AG04449 (cell line): ENCODE measurements around the gene CD72.

Source experiments
- CTCF ChIA-PET: fragments of 350-600 bp; formaldehyde crosslinking; extraction: SDS; loops from one replicate; lab custom pipeline; 2021; ENCODE audit warnings: antibody characterized with exemption; lab: Yijun Ruan, JAX
- POLR2A ChIA-PET: fragments of 400-600, 350-600 bp; formaldehyde crosslinking; extraction: SDS; loops from one replicate; lab custom pipeline; 2020; ENCODE audit warnings: antibody characterized with exemption, inconsistent platforms; lab: Yijun Ruan, JAX
- DNase-seq: peaks from one replicate; pipeline ENCODE4 v3.0.0-alpha.2; 2010; ENCODE audit warnings: low read depth, low spot score
- H3K4me3 ChIP-seq: 2 replicates; pipeline ENCODE4 v1.5.1; 2011; ENCODE audit warnings: low read depth, mild to moderate bottlenecking, control low read depth, low read length
- TF ChIP-seq, protein P1 (sequence below): IDR thresholded peaks from one replicate; pipeline ENCODE4 v1.5.1; 2011; ENCODE audit warnings: mild to moderate bottlenecking, moderate library complexity, low read length, control low read depth, inconsistent platforms; ENCODE audit not compliant: insufficient read depth; ENCODE audit errors: missing control alignments

Gene CD72

DNA sequence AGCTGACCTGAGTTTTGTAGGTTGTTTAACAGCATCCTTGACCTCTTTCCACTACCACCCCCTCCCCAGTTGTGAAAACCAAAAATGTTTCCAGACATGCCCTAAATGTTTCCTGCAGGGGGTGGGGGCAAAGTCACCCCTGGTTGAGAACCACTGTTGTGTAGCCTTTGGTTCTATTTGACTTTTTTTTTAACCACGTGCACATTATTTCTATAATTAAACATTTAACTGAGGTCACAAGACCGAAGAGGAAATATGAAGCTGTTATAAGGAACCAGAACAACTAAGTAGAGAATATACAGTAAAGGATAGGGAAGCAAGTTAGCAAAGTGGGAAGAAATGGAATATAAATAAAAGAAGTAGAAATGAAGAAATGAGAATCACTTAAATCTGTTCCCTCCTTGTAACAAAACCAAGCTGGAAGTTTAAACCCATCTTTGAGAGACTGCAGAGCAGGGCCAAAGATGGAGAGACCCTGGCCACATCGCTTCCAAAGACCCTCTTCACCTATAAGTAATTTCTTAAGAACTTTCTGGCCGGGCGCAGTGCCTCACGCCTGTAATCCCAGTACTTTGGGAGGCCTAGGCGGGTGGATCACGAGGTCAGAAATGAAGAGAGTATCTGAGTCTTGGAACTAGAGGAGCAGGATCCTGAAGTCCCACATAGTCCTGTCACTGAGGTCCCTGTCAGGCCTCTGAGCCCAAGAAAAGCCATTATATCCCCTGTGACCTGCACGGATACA, 18.1 kb upstream of the CD72 start:
- no peak for DNase-seq
- CTCF ChIA-PET: interaction anchor here (0.8 to 2.3 kb wide), 4 partner anchors 10 to 33 kb away, joined by 4 to 7 read pairs (median 4); no protein-coding TSS in a partner anchor
- POLR2A ChIA-PET: no interaction called here

GRCh38 chr9:35635730-35636129, 17.5 kb upstream of the CD72 start:
- TF ChIP-seq, protein P1, sequence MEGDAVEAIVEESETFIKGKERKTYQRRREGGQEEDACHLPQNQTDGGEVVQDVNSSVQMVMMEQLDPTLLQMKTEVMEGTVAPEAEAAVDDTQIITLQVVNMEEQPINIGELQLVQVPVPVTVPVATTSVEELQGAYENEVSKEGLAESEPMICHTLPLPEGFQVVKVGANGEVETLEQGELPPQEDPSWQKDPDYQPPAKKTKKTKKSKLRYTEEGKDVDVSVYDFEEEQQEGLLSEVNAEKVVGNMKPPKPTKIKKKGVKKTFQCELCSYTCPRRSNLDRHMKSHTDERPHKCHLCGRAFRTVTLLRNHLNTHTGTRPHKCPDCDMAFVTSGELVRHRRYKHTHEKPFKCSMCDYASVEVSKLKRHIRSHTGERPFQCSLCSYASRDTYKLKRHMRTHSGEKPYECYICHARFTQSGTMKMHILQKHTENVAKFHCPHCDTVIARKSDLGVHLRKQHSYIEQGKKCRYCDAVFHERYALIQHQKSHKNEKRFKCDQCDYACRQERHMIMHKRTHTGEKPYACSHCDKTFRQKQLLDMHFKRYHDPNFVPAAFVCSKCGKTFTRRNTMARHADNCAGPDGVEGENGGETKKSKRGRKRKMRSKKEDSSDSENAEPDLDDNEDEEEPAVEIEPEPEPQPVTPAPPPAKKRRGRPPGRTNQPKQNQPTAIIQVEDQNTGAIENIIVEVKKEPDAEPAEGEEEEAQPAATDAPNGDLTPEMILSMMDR: no peak
- DNase-seq: no peak
- CTCF ChIA-PET: interaction anchor here (0.8 to 2.3 kb wide), 5 partner anchors 10 to 32 kb away, joined by 3 to 7 read pairs (median 4); no protein-coding TSS in a partner anchor
- H3K4me3 ChIP-seq: no peak overlapping the region
- POLR2A ChIA-PET: no interaction called here

More for the DNA sequence above, 18.1 kb upstream of the CD72 start:
- TF ChIP-seq, protein P1: no peak
- H3K4me3 ChIP-seq: no peak overlapping the region

- no peak for DNase-seq
- ChIA-PET CTCF (interaction anchor here (0.7 to 2.8 kb wide), 6 partner anchors 13 to 32 kb away, joined by 3 to 12 read pairs (median 5); partner anchors contain the start of gene TESK1), POLR2A (no interaction called here)
- no peak overlapping the region for H3K4me3 ChIP-seq
- TF ChIP-seq, protein P1: no peak
Measured at GRCh38 chr9:35629597-35629996, 11.4 kb upstream of the CD72 start.

- TF ChIP-seq, protein P1: no peak
- DNase-seq: no peak
- ChIA-PET CTCF (interaction anchor here (0.7 to 4.1 kb wide), 8 partner anchors 12 to 33 kb away, joined by 3 to 13 read pairs (median 6); partner anchors contain the start of gene TESK1), POLR2A (no interaction called here)
- no peak overlapping the region for H3K4me3 ChIP-seq
Measured at GRCh38 chr9:35628389-35628991, 10.3 kb upstream of the CD72 start.

DNA sequence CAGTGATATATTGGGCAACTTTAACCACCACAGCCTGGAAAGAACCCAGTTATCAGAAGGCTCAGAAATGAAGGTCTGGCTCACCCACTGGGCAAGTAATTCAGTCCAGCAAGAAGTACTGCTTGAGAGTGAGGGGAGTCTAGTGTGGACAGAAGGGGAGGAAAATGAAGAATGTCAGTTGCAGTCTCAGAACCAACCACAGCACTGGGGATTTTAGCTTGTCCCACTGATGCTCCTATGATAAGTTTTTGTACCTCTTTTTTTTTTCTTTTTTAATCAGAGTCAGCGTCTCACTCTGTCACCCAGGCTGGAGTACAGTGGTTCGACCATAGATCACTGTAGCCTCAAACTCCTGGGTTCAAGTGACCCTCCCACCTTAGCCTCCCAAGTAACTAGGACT, 9.4 kb upstream of the CD72 start:
- POLR2A ChIA-PET: no interaction called here
- DNase-seq: no peak
- TF ChIP-seq, protein P1: no peak
- H3K4me3 ChIP-seq: no peak overlapping the region
- CTCF ChIA-PET: interaction anchor here (1.6 to 4.1 kb wide), 3 partner anchors 14 to 20 kb away, joined by 7 to 13 read pairs (median 12); no protein-coding TSS in a partner anchor

DNA sequence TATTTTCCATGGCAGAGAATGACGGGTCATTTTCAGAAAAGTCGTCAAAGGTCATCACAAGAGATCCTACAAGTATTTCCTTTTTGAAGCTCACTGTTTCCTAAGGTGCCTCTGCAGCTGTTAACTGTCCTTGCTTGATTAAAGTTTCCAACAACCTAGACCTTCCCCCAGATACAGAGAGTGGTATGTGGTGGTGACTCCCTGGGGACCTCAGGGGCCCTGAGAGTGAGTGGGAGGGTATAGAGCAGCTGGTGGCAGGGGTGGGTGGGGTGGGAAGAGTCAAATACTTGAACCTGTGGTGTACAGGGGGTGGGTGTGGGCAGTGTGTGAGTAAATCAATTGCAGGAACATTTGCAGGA, 1.6 kb upstream of the CD72 start:
- TF ChIP-seq, protein P1: no peak
- no peak overlapping the region for H3K4me3 ChIP-seq
- ChIA-PET CTCF (interaction anchor here (1.0 to 2.5 kb wide), 4 partner anchors 8 to 27 kb away, joined by 3 to 15 read pairs (median 7); partner anchors contain the start of gene TESK1), POLR2A (no interaction called here)
- no peak for DNase-seq
